Astrocyte of the cerebellum (primary cell): ENCODE measurements around the gene CALML6.

Experiments
- DNase-seq: peaks from one replicate; pipeline ENCODE4 v3.0.0-alpha.2; 2011; ENCODE audit warnings: low read depth
- H3K4me3 ChIP-seq: 2 replicates; pipeline ENCODE4 v1.5.1; 2011; ENCODE audit warnings: mild to moderate bottlenecking, low read depth, low read length, moderate library complexity
- in situ Hi-C: cut with HindIII; loops from 2 replicates; pipeline ENCODE4 v1.10.0; 2017; ENCODE audit warnings: low sequenced_read_pairs
- TF ChIP-seq, protein P1 (sequence below): IDR thresholded peaks from 2 replicates; pipeline ENCODE4 v1.5.1; 2012; ENCODE audit warnings: low read length, low read depth, moderate library complexity, mild to moderate bottlenecking; ENCODE audit errors: missing control alignments

The CALML6 gene

DNA sequence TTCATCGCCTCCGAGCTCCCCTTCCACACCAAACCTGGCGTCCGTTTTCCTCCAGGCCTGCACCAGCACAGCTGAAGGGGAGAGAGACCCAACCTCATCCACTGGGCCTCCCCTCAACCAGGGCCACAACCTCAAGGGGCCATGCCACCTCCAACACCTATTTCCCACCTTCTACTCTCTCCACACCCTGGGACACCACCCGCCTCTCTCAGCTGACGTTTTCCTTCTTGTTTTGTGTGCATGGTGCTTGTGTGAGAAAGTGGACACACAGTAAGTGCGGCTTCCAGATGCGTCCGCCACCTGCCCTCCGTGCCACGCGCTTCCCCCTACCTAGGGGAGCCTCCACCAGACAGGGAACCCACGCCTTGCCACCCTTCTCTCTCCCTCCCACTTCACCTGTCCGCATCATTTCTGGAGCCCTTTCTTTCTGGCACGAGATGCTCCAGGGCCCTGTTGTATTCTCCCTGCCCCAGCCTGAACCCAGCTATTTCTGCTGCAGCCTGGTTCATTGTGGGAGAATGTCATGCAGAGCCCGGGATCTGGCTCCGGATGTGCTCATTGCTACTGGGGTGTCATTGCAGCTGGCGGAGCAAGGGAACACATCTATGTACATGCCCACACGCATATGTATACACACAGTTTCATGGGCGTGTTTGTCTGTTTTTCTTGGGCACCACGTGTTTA lies 22.8 kb upstream of the CALML6 start:
- TF ChIP-seq, protein P1, sequence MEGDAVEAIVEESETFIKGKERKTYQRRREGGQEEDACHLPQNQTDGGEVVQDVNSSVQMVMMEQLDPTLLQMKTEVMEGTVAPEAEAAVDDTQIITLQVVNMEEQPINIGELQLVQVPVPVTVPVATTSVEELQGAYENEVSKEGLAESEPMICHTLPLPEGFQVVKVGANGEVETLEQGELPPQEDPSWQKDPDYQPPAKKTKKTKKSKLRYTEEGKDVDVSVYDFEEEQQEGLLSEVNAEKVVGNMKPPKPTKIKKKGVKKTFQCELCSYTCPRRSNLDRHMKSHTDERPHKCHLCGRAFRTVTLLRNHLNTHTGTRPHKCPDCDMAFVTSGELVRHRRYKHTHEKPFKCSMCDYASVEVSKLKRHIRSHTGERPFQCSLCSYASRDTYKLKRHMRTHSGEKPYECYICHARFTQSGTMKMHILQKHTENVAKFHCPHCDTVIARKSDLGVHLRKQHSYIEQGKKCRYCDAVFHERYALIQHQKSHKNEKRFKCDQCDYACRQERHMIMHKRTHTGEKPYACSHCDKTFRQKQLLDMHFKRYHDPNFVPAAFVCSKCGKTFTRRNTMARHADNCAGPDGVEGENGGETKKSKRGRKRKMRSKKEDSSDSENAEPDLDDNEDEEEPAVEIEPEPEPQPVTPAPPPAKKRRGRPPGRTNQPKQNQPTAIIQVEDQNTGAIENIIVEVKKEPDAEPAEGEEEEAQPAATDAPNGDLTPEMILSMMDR = no peak
- in situ Hi-C loops = no loop called here
- no peak for DNase-seq
- peak overlapping the region; percentile 79 for H3K4me3 ChIP-seq

DNA sequence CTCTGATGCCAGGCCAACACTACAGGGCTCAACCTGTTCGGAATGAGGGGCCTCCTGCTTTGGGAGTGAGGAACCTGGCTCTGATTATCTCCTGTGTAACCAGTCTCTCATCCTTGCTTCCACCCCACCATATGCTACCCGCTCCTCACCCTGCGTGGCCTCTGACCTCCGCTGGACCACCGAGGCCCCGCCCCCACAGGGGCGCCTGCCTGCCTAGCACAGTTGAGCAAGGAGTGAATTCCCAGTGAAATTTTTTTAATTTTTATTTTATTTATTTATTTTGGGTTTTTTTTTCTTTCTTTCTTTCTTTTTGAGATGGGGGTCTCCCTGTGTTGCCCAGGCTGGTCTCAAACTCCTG lies 22.3 kb upstream of the CALML6 start:
- no peak for DNase-seq
- in situ Hi-C loops = no loop called here
- TF ChIP-seq, protein P1 = no peak
- H3K4me3 ChIP-seq = no peak overlapping the region

- in situ Hi-C loops = no loop called here
- no peak overlapping the region for H3K4me3 ChIP-seq
- TF ChIP-seq, protein P1 = no peak
- no peak for DNase-seq
Observed at GRCh38 chr1:1893291-1893985, 21.6 kb upstream of the CALML6 start.

GRCh38 chr1:1893997-1894353 lies 21.1 kb upstream of the CALML6 start:
- DNase-seq = no peak
- H3K4me3 ChIP-seq = no peak overlapping the region
- TF ChIP-seq, protein P1 = no peak
- in situ Hi-C loops = no loop called here

DNA sequence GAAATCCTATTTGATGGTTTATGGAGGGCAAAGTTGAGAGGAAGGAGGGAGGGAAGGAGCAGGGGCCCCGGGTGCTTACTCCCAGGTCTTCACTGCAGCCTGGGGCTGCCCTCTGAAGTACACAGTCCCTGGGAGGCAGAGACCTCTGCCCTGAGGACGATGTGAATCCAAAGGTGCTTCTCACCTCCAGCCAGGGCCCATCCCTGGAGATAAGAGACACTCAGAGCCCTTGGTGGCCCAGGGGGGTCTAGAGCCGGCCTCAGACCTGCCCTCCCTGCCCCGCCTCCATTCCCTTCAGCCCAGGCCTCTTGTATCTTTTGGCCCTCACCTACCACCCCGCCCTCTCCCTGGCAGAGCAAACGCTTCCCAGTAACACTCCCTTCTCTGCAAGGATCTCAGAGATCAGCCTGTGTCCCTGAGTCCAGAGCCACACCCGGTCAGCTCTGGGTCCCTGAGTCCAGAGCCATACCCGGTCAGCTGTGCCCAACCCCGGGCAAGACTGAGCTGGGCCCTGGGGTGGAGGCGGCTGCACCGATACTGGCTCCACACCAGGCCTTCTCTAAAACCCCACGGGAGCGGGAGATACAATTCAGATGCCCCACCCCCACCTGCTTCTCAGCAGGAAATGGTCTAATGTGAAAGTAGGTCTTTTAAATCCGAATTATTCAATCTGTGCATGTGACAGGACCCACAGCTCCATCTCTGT lies 20.6 kb upstream of the CALML6 start:
- DNase-seq = no peak
- no peak overlapping the region for H3K4me3 ChIP-seq
- TF ChIP-seq, protein P1 = no peak
- in situ Hi-C loops = no loop called here

- TF ChIP-seq, protein P1 = no peak
Observed at GRCh38 chr1:1895060-1895418, 20.0 kb upstream of the CALML6 start.

More at GRCh38 chr1:1895060-1895418, 20.0 kb upstream of the CALML6 start:
- in situ Hi-C loops = no loop called here
- no peak overlapping the region for H3K4me3 ChIP-seq
- no peak for DNase-seq
